ENCODE measurements around the gene TMEM37. TPM values are rescaled to one million over a fixed set of nuclear protein-coding genes. Genes with fewer than 3 reads are reported as not detected.

The TMEM37 gene
- total and polyA plus RNA-seq, 2 of the 8 experiments (the other 6 are each of a cell fraction or from before 2014, with no cell fraction given), result 11.0 to 16.2 TPM

DNA sequence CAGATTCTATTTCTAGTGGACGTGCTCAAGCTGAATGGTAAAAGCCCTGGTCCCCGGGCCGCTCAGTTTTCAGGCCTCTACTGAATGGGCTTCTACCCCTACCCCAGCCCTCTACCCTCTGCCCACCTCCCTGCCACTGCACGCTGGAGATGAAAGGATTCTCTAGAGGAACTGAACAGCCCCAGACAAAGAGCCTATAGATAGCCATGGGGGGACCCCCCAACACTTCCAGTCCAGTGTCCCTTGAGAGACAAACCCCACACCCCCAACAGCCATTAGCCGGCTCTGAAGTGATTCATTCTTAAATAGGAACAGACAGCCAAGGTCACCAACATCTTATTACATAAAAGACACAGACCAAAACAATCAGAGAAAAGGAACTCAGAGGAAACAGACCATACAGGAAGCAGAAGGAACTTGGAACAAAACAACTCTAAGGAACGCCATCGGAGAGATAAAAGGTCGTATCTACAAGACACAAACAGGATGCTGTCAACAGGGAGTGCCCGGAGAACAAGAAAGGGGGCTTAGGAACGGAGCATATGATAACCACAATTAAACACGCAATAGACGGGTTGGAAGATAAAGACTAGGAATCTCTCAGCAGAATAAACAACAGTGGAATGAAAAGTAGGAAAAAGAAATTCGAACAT lies 23.5 kb downstream of the TMEM37 start:
- no peak overlapping the region for H2BK15ac ChIP-seq (ENCODE audit: low read length)
- H2AFZ ChIP-seq (ENCODE audit: low read length), result no peak overlapping the region
- 0 out of 7 replicates have a peak, but pooled peaks cover 0 to 2% (median 0%) of the 10 kb centered on the region in 4 experiments for H3K27me3 ChIP-seq (replicated peaks in 1 of 4; ENCODE audit: control insufficient read depth in 3 of 4, extremely low read depth in 1 of 4, insufficient read depth in 3 of 4, low read length in 3 of 4)
- no peaks in the 10 kb centered on the region for H3K9me3 ChIP-seq (ENCODE audit: insufficient read depth in 2 of 2, low read depth in 1 of 2, low read length in 1 of 2)
- H3K23me2 ChIP-seq (ENCODE audit: low read depth, low read length), result peaks cover under 1% of the 10 kb centered on the region; the same call in 1 of the 2 replicates
- H3K23ac ChIP-seq (ENCODE audit: insufficient read length), result no peak overlapping the region
- H3K9ac ChIP-seq (replicated peaks in 1 of 4; ENCODE audit: extremely low read depth in 1 of 4, low read depth in 3 of 4, low read length in 3 of 4), result no peak overlapping the region
- no peak overlapping the region for H4K8ac ChIP-seq (ENCODE audit: extremely low read depth, insufficient read depth, low read length)
- FAIRE-seq (no peak), DNase-seq (ENCODE audit: low read depth in 1 of 2, low spot score in 2 of 2) (no peak)
- 88% methylated on average over 13 of the region's 13 CpGs; no CpG with 5 or more reads in 1 of the 2 experiments for WGBS, 2 experiments (ENCODE audit: extremely low coverage in 1 of 2, insufficient coverage in 1 of 2, insufficient read length in 1 of 2, insufficient replicate concordance in 2 of 2, low coverage in 1 of 2, low lambda C conversion rate in 2 of 2, missing lambda C conversion rate in 1 of 2)
- H3K18ac ChIP-seq (ENCODE audit: extremely low read depth, low read length), result no peak overlapping the region
- no peak overlapping the region for H3K4me2 ChIP-seq (ENCODE audit: insufficient read depth in 1 of 2, low read depth in 2 of 2, low read length in 2 of 2)
- TF ChIP-seq CBX8 (IDR thresholded peaks at IDR 0.05; ENCODE audit: borderline replicate concordance, low read depth, low read length) (no peak), RNF2 (IDR thresholded peaks at IDR 0.05; ENCODE audit: borderline replicate concordance, low read depth, low read length, missing control alignments, poor library complexity, severe bottlenecking) (no peak)
- no peak overlapping the region for H2BK5ac ChIP-seq (ENCODE audit: low read depth, low read length)
- no peaks in the 10 kb centered on the region for H3K36me3 ChIP-seq (ENCODE audit: control insufficient read depth in 2 of 4, insufficient read depth in 4 of 4, low read length in 3 of 4)
- H3K79me1 ChIP-seq (ENCODE audit: low read depth, low read length), result no peaks in the 10 kb centered on the region; the same call in 1 of the 2 replicates
- no peak overlapping the region for H3K27ac ChIP-seq (ENCODE audit: low read depth, low read length)
- no peak overlapping the region for H3K56ac ChIP-seq (replicated peaks; ENCODE audit: insufficient read length, low read depth, low read length)
- ChIA-PET POLR2A (ENCODE audit: partially characterized antibody) (interaction anchor here (0.9 kb wide), 1 partner anchor 10 kb away, joined by 3 read pairs; no protein-coding TSS in a partner anchor), CTCF (ENCODE audit: partially characterized antibody) (interaction anchor here (0.6 to 6.9 kb wide), 3 partner anchors 21 to 186 kb away, joined by 3 to 41 read pairs (median 3); no protein-coding TSS in a partner anchor)
- H3K14ac ChIP-seq (ENCODE audit: insufficient read length), result no peak overlapping the region
- no peak overlapping the region for H4K91ac ChIP-seq (replicated peaks; ENCODE audit: insufficient read length, low read length)
- no peak overlapping the region for H3K4ac ChIP-seq (replicated peaks; ENCODE audit: insufficient read length, low read depth, low read length)
- no peak overlapping the region for H3K4me3 ChIP-seq (ENCODE audit: extremely low read depth in 1 of 4, insufficient read depth in 2 of 4, low read depth in 3 of 4, low read length in 4 of 4)
- no peak overlapping the region for H2BK20ac ChIP-seq (ENCODE audit: low read length)
- H4K20me1 ChIP-seq (replicated peaks in 1 of 2; ENCODE audit: control insufficient read depth in 1 of 2, insufficient read depth in 2 of 2, low read length in 2 of 2), result no peaks in the 10 kb centered on the region
- H3K4me1 ChIP-seq (replicated peaks in 1 of 4; ENCODE audit: control insufficient read depth in 3 of 4, insufficient read depth in 4 of 4, low read length in 3 of 4), result no peaks in the 10 kb centered on the region
- no peaks in the 10 kb centered on the region for H3K79me2 ChIP-seq (ENCODE audit: control insufficient read depth in 1 of 2, insufficient read depth in 2 of 2, low read length in 2 of 2)
- H2BK120ac ChIP-seq (replicated peaks; ENCODE audit: low read depth, low read length), result no peak overlapping the region
- H4K5ac ChIP-seq (ENCODE audit: insufficient read length, low read depth, low read length), result no peak overlapping the region
- no peak overlapping the region for H2AK5ac ChIP-seq (ENCODE audit: low read depth, low read length)
- no peak overlapping the region for H2BK12ac ChIP-seq (ENCODE audit: low read depth, low read length)
